GM21515 (cell line): ENCODE results near the gene OTC.

Experiments used
- ATAC-seq: cut with Tn5 transposase; IDR thresholded peaks from one replicate; pipeline ENCODE4 v1.9.1; 2021; ENCODE audit not compliant: unreplicated experiment

The OTC gene

DNA sequence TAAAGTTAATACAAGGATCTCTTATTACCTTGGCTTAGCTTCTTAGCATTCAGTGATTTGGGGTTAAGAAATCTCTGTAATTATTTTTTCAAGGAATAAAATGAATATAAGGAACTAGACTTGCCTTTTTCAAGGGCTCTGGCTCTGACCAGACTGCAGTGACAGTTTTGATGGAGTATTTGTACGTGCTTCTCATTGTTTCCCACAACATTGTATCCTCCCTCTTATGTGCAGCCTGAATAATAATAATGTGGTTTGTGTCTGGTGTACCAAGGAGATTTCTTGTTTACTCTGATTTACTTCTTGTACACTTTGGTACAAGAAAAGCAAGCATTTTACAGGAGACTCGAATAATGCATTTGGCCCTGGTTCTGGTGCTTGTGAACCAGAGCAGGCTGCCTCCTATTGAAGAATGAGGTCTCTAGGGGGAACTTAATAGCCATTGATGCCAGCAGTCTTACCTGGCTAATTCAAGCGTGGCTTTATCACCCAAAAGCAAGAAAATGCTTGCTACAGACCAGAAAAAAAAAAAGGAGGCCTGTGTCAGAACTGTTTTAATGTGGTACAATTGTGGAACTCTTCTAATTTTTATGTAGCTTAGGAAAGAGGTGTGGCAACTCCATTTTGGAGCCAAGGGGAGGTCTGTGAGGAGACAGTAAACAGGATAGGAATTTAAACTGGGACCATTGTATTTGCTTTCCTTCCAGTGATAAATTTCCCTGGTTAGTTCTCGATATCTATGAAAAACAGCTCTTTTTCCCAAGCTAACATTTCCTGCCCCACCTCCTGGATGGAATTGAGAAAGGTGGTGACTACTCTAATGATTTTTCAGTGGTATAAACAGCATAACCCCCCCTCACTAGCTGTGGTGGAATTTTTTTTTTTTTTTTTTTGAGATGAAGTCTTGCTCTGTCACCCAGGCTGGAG is 5.6 kb downstream of the OTC start:
- ATAC-seq: no peak

DNA sequence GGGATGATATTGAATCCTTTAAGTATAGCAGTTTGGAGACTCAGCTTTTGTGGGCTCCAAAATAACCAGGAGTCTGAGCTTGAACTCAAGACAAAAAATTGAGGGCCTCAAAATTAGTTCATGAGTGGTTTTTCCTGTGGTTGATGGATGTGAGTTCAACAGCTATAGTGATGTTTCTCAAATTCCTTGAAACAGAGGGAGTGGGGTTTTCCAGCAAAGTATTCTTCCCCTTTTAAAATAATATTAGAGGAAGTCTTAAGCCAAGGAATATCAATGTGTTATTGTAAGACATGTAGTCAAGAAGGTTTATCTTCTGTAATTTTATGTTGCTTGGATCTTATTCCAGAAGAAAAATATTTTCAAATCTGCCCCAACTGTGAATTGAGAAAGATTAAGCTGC is 10.6 kb downstream of the OTC start:
- no peak for ATAC-seq

DNA sequence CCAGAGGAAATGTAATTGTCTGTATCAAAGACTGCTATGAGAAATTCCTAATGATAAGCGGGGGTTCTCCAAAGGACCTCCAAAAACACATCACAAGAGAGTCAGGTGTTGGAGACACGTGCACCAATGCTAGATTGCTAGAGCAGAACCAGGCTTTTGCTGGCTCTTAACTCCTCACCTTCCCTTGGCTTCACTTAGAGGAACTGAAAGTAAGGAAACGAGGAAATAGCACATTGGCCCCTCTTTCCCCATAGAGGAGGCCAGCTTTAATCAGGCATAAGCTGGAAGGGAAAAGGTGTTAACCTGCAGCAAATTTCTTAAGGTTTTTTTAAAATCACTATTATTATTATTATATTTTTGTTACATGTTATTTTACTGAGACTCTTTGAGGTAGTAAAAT is 13.6 kb downstream of the OTC start:
- ATAC-seq: no peak

DNA sequence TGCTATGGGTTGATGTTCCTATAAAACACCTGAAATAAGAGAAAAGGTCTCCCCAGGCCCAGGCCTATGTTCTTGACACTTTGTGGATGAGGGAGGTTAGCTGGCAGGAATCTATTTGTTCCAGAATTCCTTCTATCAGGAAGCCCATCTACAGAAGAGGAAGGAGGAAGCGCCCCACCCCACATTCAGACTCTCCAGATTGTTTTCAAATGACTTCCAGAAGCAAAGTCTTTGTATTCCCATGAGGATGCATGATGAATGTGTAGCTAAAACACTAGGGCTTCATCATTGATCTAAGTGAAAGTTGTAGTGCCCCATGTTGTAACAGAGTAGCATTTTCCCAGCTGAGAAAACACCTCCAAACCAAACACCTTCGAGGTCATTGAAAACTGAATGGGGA is 16.4 kb downstream of the OTC start:
- ATAC-seq: no peak

GRCh38 chrX:38371641-38372040 is 19.2 kb downstream of the OTC start:
- ATAC-seq: no peak

DNA sequence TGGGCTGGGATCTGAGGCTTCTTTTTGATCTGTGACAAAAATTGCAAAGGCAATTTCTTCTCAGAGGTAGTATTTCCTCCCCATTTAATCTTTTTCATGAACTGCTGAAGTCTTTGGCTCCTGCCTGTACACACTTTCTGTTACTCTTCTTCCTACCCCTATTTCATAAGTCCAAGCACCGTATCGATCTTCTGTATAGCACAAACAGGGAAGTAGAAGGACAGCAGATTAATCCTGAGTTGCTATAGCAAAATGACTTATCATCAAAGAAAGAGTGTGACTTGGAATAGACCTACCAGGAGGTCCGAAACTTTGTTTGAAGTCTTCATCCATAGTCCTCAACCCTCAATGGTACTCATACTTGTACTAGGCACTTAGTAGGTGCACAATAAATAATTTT is 22.0 kb downstream of the OTC start:
- no peak for ATAC-seq

DNA sequence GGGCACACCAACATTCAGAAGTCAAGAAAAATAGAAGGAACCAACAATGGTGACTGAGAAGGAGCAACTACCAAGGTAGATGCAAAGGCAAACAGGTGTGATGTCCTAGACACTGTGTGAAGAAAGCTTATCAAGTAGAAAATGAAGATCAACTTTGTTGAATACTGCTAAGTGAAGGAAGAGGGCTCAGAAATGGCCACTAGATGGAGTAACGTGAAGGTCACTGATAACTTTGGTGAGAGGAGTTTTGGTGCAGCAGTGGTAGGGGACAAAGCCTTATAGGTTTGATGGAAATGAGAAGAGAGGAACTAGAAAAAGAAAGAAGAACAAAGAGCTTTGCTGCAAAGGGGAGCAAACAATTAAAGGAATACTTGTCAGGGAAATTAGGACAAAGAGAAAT is 23.5 kb downstream of the OTC start:
- ATAC-seq: no peak

GRCh38 chrX:38376747-38377146 is 24.3 kb downstream of the OTC start:
- ATAC-seq: no peak

- ATAC-seq: no peak
These were observed 26.7 kb downstream of the OTC start for GRCh38 chrX:38379088-38379487.

DNA sequence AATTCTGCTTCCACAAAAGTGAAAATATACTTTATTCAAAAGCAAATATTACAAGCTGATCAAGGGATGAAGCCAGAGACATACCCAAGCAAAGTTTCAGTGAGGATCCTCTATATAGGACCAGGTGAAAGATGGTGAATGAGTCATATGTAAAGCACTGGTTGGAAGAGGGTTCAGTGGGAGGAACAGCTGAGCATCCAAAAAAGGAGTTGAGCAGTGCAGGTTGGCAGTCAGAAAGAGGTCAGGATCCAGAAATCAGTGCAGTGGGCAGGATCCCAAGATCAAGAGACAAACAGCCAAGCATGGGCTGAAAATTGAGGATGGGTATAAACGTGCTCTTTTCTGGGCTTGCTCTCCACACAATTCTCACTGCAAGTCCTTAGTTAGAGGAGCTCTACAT is 30.3 kb downstream of the OTC start:
- ATAC-seq: no peak

- no peak for ATAC-seq
These were observed 48.0 kb downstream of the OTC start for GRCh38 chrX:38400389-38400910.

DNA sequence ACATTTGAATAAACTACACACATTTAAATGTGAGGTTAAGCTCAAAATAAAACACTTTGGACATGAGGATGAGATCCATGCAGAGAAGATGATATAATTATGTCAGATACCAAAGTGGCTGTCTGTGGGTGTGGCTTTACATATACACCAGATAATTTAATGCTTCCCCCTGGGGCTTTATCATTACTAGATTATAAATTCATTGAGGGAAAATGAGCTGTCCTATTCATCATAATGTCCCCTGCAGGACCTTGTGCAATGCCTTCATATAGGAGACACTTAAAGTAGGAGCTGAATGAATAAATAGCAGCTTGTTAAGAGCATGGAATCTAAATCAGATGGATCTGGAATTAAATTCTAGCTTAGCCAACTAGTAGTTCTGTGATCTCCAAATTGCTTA is 49.7 kb downstream of the OTC start:
- no peak for ATAC-seq

- ATAC-seq: no peak
These were observed 51.4 kb downstream of the OTC start for GRCh38 chrX:38403834-38404233.

- no peak for ATAC-seq
These were observed 54.7 kb downstream of the OTC start for GRCh38 chrX:38407126-38407525.

DNA sequence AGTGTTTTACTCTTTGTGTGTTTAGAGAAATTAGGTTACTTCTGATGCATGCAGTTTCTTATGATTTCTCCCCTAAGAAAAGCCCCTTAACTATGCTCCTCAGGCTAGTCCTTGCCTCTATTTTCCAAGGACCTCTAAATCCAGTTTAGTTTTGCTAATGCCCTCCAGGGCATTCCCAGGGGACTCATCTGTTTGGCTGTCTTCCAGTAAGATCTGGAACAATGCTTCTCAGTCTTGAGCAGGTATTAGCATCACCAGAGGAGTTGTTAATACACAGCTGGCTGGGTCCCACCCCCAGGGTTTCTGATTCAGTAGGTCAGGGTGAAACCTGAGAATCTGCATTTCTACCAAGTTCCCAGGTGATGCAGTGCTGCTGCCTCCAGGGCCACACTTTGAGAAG is 56.9 kb downstream of the OTC start:
- no peak for ATAC-seq

GRCh38 chrX:38426785-38427184 is 74.4 kb downstream of the OTC start:
- no peak for ATAC-seq

DNA sequence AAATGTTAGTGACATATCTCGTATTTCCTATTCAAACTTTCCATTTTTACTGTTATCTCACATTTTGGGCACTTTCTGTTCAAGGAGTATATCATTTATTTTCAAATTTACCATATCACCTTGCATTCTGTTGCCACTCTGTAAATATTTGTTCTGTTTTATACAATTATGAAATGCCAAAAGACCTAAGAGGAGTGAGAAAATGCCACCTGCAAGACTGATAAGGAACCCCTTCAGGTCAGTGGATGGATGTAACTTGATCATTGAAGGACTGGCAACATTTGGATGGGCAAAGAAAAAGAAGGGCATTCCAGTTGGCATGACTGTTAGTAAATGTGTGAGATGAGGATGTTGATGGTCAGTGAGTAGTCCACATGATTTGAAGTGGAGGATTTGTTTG is 79.1 kb downstream of the OTC start:
- no peak for ATAC-seq

DNA sequence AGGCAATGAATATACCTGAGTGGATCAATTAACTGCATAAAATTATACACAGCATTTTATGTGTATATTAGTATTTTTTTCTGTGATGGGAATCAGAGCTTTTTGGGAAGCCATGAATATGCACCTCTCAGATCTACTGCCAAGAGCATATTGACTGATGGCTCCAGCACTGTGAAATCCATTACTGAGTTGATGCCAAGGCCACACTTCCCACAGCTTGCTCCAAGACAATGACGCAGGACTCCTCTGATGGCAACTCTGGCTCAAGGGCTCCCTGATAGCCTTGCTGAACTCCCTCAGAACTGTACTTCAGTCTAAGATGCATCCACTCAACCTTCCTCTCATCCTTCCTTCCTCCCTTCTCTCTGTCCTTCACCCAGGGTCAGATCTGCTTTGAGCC is 82.7 kb downstream of the OTC start:
- no peak for ATAC-seq

DNA sequence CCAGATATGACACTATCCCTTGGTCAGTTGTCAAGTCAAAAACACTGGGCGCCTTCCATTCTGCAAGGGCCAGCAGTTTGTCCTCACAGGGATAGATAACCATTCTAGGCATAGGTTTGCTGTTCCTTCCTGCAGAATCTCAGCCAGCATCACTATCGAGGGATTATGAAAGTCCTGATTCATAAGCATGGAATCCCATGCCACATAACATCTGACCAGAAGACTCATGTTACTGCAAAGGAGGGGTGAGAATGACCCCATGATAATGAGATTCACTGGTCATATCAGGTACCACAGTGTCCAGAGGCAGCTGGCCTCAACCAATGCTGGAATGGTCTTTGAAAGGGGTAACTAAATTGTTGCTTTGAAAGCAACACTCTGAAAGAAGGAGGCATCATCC is 84.7 kb downstream of the OTC start:
- ATAC-seq: no peak

GRCh38 chrX:38438321-38438720 is 85.9 kb downstream of the OTC start:
- no peak for ATAC-seq

- ATAC-seq: no peak
These were observed 100.2 kb downstream of the OTC start for GRCh38 chrX:38452603-38453002.

DNA sequence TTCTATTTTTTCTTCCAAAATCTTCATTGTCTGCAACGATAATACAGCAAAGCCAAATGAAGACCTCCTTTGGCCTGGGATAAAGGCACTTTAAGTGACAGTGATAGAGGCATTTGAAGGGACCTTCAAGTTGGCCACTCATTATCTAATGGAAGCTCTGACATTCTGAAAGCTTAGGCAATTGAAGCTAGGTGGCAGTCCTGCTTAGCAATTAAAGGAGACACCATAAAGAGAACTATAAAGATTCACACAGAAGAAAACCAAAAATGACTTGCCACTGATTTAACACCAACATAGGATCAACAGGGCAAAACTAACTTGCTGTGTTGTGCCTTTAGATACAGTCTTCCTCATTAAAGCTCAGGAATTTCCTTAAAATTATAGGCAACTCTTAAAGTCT is 105.7 kb downstream of the OTC start:
- ATAC-seq: no peak

DNA sequence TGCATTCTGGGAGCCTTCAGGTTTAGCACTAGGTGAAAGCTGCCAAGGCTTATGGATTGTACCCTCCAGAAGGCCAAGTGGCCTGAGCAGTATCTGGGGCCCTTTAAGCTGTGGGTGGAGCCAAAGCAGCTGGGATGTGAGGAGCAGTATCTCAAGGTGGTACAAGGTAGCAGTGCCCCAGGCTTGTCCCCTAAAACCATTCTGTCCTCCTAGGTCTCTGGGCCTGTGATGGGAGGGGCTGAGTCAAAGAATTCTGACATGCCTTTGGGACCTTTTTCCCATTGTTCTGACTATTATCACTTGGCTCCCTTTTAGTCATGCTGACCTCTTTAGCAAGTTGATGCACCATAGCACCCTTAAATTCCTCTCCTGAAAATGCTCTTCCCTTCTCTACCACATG is 109.9 kb downstream of the OTC start:
- ATAC-seq: no peak
